Mammary epithelial cell (primary cell): ENCODE data around the gene CFTR.

ENCODE experiments used
- CTCF ChIP-seq, 2 donors: IDR thresholded peaks in 1 of 2; conservative IDR thresholded peaks in 1 of 2; 2 replicates each; pipeline ENCODE4 v1.5.1; 2011 to 2012; ENCODE audit warnings: inconsistent platforms in 2 of 2, low read length in 2 of 2, mild to moderate bottlenecking in 2 of 2, control low read depth in 1 of 2, low read depth in 1 of 2; ENCODE audit not compliant: insufficient read depth in 1 of 2; ENCODE audit errors: extremely low read depth in 1 of 2
- EZH2 ChIP-seq: IDR thresholded peaks from 2 replicates; pipeline ENCODE4 v1.6.1; 2012; ENCODE audit warnings: low read length, inconsistent platforms, borderline replicate concordance

GRCh38 chr7:117675497-117676435, 195.9 kb downstream of the CFTR start:
- TF ChIP-seq CTCF (conservative IDR thresholded peaks at IDR 0.05 in 1 of 2, IDR thresholded peaks at IDR 0.05 in 1 of 2; ENCODE audit: extremely low read depth in 1 of 2, insufficient read depth in 1 of 2, low read depth in 1 of 2, low read length in 2 of 2) (no peak), EZH2 (no peak)
